T-helper 1 cell treated with Interleukin-12 subunit alpha and Interleukin-12 subunit beta and Interleukin-4 antibody, amounts not matched to agents 30 μg/mL and 1 μg/mL, for 36 hours (primary cell): ENCODE measurements around the gene SLC7A5.
"Not testable (repeated sequence)": the region's sequence is repeated elsewhere in the genome, so short reads cannot be mapped to it uniquely, and the experiment has no call there.

Experiments
- H3K27ac Mint-ChIP-seq: one replicate; pipeline ENCODE4 v1.8.0; 2021; ENCODE audit warnings: mild to moderate bottlenecking, mixed read lengths
- H3K27me3 Mint-ChIP-seq: one replicate; pipeline ENCODE4 v1.8.0; 2021; ENCODE audit warnings: low read depth, mixed read lengths
- H3K36me3 Mint-ChIP-seq: one replicate; pipeline ENCODE4 v1.8.0; 2021; ENCODE audit warnings: low read depth, mixed read lengths
- H3K4me1 Mint-ChIP-seq: one replicate; pipeline ENCODE4 v1.8.0; 2021; ENCODE audit warnings: low read depth, mixed read lengths
- H3K4me3 Mint-ChIP-seq: one replicate; pipeline ENCODE4 v1.8.0; 2021; ENCODE audit warnings: mild to moderate bottlenecking, moderate library complexity, mixed read lengths
- H3K9me3 Mint-ChIP-seq: one replicate; pipeline ENCODE4 v1.8.0; 2021; ENCODE audit warnings: mixed read lengths

SLC7A5 gene

GRCh38 chr16:87803385-87803784 is 65.9 kb downstream of the SLC7A5 start:
- H3K27me3 Mint-ChIP-seq, result no peaks in the 10 kb centered on the region
- H3K36me3 Mint-ChIP-seq, result no peaks in the 10 kb centered on the region
- no peak overlapping the region for H3K27ac Mint-ChIP-seq
- H3K4me3 Mint-ChIP-seq, result no peak overlapping the region
- peaks cover 16% of the 10 kb centered on the region for H3K4me1 Mint-ChIP-seq
- no peaks in the 10 kb centered on the region for H3K9me3 Mint-ChIP-seq

DNA sequence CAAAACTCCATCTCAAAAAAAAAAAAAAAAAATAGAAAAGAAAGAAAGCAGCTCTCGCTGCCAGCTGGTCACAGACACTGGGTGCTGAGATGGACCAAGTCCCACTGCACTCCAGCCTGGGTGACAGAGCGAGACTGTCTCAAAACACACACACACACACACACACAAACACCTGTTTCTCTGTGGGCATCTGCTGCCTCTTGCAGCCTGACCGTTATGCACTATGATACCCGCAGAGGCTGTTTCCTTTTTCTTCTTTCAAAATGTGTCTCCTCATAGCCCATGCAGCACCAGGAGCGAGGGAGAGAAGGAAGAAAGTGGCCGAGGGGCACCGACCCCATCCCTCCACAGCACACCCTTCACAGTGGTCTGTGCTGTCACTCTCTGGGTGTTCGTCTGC is 66.6 kb downstream of the SLC7A5 start:
- Mint-ChIP-seq H3K9me3 (no peaks in the 10 kb centered on the region), H3K27ac (no peak overlapping the region), H3K36me3 (no peaks in the 10 kb centered on the region), H3K4me3 (no peak overlapping the region), H3K4me1 (peaks cover 14% of the 10 kb centered on the region), H3K27me3 (no peaks in the 10 kb centered on the region)

GRCh38 chr16:87801679-87802259 is 67.5 kb downstream of the SLC7A5 start:
- Mint-ChIP-seq H3K4me1 (peaks cover 8% of the 10 kb centered on the region), H3K9me3 (no peaks in the 10 kb centered on the region), H3K36me3 (no peaks in the 10 kb centered on the region), H3K27me3 (no peaks in the 10 kb centered on the region), H3K4me3 (no peak overlapping the region), H3K27ac (no peak overlapping the region)

DNA sequence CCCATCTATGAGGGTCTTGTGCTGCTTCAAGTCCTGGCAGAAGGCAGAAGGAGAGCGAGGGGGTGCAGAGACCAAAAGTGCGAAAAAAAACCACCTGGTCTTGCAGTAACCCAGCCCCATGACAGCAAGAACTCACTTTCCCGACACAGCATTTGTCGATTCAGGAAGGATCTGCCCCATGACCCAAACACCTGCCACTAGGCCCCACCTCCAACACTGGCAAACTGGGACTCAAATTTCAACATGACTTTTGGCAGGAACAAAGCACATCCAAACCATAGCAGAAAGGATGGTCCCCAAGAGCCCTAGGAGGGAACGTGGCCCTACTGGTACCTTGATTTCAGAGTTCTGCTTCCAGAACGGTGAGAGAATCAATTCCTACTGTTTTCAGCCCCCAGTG is 68.8 kb downstream of the SLC7A5 start:
- no peaks in the 10 kb centered on the region for H3K4me1 Mint-ChIP-seq
- no peaks in the 10 kb centered on the region for H3K36me3 Mint-ChIP-seq
- H3K9me3 Mint-ChIP-seq, result no peaks in the 10 kb centered on the region
- no peak overlapping the region for H3K27ac Mint-ChIP-seq
- no peak overlapping the region for H3K4me3 Mint-ChIP-seq
- no peaks in the 10 kb centered on the region for H3K27me3 Mint-ChIP-seq

GRCh38 chr16:87795336-87795735 is 74.0 kb downstream of the SLC7A5 start:
- H3K27ac Mint-ChIP-seq, result no peak overlapping the region
- no peaks in the 10 kb centered on the region for H3K4me1 Mint-ChIP-seq
- H3K36me3 Mint-ChIP-seq, result no peaks in the 10 kb centered on the region
- H3K27me3 Mint-ChIP-seq, result no peaks in the 10 kb centered on the region
- H3K4me3 Mint-ChIP-seq, result no peak overlapping the region
- no peaks in the 10 kb centered on the region for H3K9me3 Mint-ChIP-seq

DNA sequence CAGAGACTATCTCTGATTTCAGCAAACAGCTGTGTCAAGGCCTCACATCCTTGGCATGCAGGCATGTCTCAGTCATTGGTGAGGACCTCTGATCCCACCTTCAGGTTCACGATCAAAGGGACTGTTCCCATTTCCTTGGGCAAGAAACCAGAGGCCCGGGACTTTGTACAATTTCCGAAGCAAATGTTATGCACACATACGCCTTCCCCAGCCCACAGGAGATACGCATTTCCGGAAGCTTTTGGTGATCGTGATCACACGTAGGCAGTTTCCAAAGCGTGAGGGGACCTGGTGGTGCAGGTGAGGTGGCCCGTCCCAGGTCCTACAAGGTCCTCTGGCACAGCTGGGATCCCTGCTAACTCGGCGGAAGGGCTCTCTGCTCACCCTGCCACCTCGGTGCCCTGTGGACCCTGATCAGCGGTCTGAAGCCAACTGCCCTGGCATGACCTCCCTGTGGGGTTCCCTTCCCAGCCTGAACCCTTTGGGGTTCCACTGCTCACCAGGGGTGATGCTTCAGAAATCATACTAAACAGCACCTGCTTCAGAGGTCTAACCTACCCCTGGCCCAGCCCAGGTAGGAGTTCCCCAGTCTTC is 74.7 kb downstream of the SLC7A5 start:
- no peaks in the 10 kb centered on the region for H3K36me3 Mint-ChIP-seq
- no peaks in the 10 kb centered on the region for H3K4me1 Mint-ChIP-seq
- H3K27me3 Mint-ChIP-seq, result peaks cover under 1% of the 10 kb centered on the region
- no peaks in the 10 kb centered on the region for H3K9me3 Mint-ChIP-seq
- H3K27ac Mint-ChIP-seq, result no peak overlapping the region
- no peak overlapping the region for H3K4me3 Mint-ChIP-seq

- H3K4me3 Mint-ChIP-seq, result no peak overlapping the region
- peaks cover 1% of the 10 kb centered on the region for H3K4me1 Mint-ChIP-seq
- H3K9me3 Mint-ChIP-seq, result no peaks in the 10 kb centered on the region
- no peaks in the 10 kb centered on the region for H3K36me3 Mint-ChIP-seq
- peaks cover 3% of the 10 kb centered on the region for H3K27me3 Mint-ChIP-seq
- H3K27ac Mint-ChIP-seq, result no peak overlapping the region
These were observed 77.1 kb downstream of the SLC7A5 start for GRCh38 chr16:87792205-87792565.

GRCh38 chr16:87791295-87792204 is 77.8 kb downstream of the SLC7A5 start:
- Mint-ChIP-seq H3K9me3 (no peaks in the 10 kb centered on the region), H3K36me3 (no peaks in the 10 kb centered on the region), H3K27me3 (peaks cover 3% of the 10 kb centered on the region), H3K4me3 (no peak overlapping the region), H3K27ac (no peak overlapping the region), H3K4me1 (peaks cover 1% of the 10 kb centered on the region)

- Mint-ChIP-seq H3K9me3 (no peaks in the 10 kb centered on the region), H3K27ac (no peak overlapping the region), H3K27me3 (peaks cover 3% of the 10 kb centered on the region), H3K36me3 (no peaks in the 10 kb centered on the region), H3K4me1 (peaks cover 1% of the 10 kb centered on the region), H3K4me3 (no peak overlapping the region)
These were observed 78.8 kb downstream of the SLC7A5 start for GRCh38 chr16:87790292-87791100.

DNA sequence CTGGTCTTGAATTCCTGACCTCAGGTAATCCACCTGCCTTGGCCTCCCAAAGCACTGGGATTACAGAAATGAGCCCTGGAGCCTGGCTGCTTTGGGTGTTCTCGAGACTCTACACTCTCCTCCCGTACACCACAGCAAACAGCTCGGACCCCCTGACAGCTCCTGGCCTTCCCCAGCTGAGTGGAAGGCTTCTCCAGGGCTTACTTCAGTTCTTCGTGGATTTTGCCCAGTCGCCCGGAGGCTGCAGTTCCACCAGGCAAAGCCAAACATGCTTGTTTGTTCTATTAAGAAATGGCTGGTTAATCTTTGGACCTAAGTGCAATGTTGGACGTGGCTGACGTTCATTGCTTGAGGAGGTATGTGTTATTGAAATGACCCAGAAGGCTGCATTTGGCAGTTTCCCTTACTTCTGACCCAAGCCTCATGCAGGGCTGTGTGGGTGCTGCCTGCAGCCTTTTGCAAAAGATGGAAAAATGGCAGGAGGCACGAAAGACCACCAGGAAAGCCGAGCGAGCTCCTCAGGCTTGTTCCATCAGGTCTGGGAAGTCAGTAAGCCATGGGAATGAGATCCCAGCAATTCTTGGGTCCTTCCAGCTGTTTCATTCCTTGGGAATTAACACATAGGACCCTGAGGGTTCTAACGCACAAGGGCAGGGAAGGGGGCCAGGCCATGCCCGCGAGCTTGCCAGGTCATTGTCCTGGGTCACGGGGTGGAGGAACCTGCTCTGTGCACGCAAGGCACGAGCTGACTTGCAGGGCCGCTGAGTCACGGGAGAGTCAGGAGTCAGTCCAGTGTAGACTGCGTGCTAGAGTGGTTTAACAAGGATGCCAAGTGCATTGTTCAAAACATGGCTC is 79.6 kb downstream of the SLC7A5 start:
- H3K9me3 Mint-ChIP-seq, result no peaks in the 10 kb centered on the region
- peaks cover 2% of the 10 kb centered on the region for H3K4me1 Mint-ChIP-seq
- no peaks in the 10 kb centered on the region for H3K36me3 Mint-ChIP-seq
- H3K27me3 Mint-ChIP-seq, result peaks cover 3% of the 10 kb centered on the region
- no peak overlapping the region for H3K27ac Mint-ChIP-seq
- H3K4me3 Mint-ChIP-seq, result no peak overlapping the region

DNA sequence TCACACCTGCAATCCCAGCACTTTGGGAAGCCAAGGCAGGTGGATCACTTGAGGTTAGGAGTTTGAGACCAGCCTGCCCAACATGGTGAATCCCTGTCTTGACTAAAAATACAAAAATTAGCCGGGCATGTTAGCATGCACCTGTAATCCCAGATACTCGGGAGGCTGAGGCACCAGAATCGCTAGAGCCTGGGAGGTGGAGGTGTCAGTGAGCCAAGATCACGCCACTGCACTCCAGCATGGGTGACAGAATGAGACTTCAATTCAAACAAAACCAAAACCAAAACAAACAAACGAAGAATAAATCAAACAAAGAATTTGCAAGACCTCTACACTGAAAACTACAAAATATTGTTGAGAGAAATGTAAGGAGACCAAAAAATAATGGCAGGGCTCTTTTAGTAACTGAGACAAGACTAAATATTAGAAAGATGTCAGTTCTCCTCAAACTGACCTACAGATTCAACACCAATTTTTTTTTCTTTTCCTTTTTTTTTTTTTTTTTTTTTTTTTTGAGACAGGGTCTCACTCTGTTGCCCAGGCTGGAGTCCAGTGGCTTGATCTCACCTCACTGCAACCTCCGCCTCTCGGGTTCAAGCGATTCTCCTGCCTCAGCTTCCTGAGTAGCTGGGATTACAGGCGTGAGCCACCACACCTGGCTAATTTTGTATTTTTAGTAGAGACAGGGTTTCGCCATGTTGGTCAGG is 80.4 kb downstream of the SLC7A5 start:
- not testable (repeated sequence) for H3K4me1 Mint-ChIP-seq, H3K36me3 Mint-ChIP-seq, H3K27ac Mint-ChIP-seq, H3K27me3 Mint-ChIP-seq, H3K9me3 Mint-ChIP-seq, H3K4me3 Mint-ChIP-seq

GRCh38 chr16:87787451-87788091 is 81.7 kb downstream of the SLC7A5 start:
- H3K9me3 Mint-ChIP-seq, H3K27ac Mint-ChIP-seq, H3K4me1 Mint-ChIP-seq, H3K36me3 Mint-ChIP-seq, H3K4me3 Mint-ChIP-seq, H3K27me3 Mint-ChIP-seq: not testable (repeated sequence)

GRCh38 chr16:87784812-87785211 is 84.5 kb downstream of the SLC7A5 start:
- H3K27ac Mint-ChIP-seq, result no peak overlapping the region
- H3K4me3 Mint-ChIP-seq, result no peak overlapping the region
- peaks cover 21% of the 10 kb centered on the region for H3K4me1 Mint-ChIP-seq
- no peaks in the 10 kb centered on the region for H3K9me3 Mint-ChIP-seq
- peaks cover 3% of the 10 kb centered on the region for H3K27me3 Mint-ChIP-seq
- no peaks in the 10 kb centered on the region for H3K36me3 Mint-ChIP-seq
